Progenitor cell of endocrine pancreas (in vitro differentiated cells): Measurements from ENCODE around the gene SPCS1. TPM values are rescaled to one million over a fixed set of nuclear protein-coding genes. Genes with fewer than 3 reads are reported as not detected.

Experiments used
- DNase-seq: peaks from one replicate; pipeline ENCODE4 v3.0.0; 2021; ENCODE audit warnings: low spot score; ENCODE audit not compliant: unreplicated experiment
- H3K27ac Mint-ChIP-seq: 2 replicates; pipeline ENCODE4 v1.8.0; 2021; ENCODE audit warnings: mild to moderate bottlenecking, moderate library complexity, mixed read lengths
- H3K27me3 Mint-ChIP-seq: 2 replicates; pipeline ENCODE4 v1.8.0; 2021; ENCODE audit warnings: mixed read lengths
- H3K36me3 Mint-ChIP-seq: 2 replicates; pipeline ENCODE4 v1.8.0; 2022; ENCODE audit warnings: mixed read lengths; ENCODE audit not compliant: insufficient read depth
- H3K4me1 Mint-ChIP-seq: 2 replicates; pipeline ENCODE4 v1.8.0; 2021; ENCODE audit warnings: low read depth, mixed read lengths
- H3K4me3 Mint-ChIP-seq: 2 replicates; pipeline ENCODE4 v1.8.0; 2021; ENCODE audit warnings: low read depth, mild to moderate bottlenecking, moderate library complexity, mixed read lengths
- H3K9me3 Mint-ChIP-seq: 2 replicates; pipeline ENCODE4 v1.8.0; 2021; ENCODE audit warnings: low read depth, mixed read lengths
- total RNA-seq: library from RNA; stranded (reverse); gene quantifications from 2 replicates; pipeline ENCODE4 v1.2.1, GENCODE V29; 2021
- TF ChIP-seq, protein P1 (sequence below): fragments of 200-600 bp; sonication (generic); IDR thresholded peaks from one replicate; pipeline ENCODE4 v1.5.0; 2021; ENCODE audit warnings: antibody characterized with exemption, mild to moderate bottlenecking; ENCODE audit not compliant: unreplicated experiment

The SPCS1 gene
- total RNA-seq, 1 donor from 2014 or later, result 85.1 TPM

DNA sequence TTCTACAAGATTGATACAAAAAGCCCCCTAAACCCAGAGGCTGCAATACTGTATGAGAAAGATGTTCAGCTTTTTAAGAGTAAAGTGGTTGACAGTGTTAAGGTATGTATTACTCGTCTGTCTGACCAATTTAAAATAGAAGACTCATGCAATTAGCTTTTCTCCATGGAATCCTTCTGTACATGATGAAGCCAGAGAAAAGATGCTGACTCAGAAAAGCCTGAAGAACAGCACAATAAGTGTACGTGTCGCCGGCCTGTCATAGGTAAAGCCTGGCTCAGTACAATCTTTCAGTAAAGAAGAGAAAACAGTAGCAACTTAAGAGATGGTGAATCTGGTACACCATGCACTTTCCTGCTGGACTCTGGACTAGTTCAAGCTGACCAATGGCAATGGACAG is 48.5 kb downstream of the SPCS1 start:
- TF ChIP-seq, protein P1, sequence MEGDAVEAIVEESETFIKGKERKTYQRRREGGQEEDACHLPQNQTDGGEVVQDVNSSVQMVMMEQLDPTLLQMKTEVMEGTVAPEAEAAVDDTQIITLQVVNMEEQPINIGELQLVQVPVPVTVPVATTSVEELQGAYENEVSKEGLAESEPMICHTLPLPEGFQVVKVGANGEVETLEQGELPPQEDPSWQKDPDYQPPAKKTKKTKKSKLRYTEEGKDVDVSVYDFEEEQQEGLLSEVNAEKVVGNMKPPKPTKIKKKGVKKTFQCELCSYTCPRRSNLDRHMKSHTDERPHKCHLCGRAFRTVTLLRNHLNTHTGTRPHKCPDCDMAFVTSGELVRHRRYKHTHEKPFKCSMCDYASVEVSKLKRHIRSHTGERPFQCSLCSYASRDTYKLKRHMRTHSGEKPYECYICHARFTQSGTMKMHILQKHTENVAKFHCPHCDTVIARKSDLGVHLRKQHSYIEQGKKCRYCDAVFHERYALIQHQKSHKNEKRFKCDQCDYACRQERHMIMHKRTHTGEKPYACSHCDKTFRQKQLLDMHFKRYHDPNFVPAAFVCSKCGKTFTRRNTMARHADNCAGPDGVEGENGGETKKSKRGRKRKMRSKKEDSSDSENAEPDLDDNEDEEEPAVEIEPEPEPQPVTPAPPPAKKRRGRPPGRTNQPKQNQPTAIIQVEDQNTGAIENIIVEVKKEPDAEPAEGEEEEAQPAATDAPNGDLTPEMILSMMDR, result no peak
- DNase-seq, result no peak
- no peaks in the 10 kb centered on the region for H3K4me1 Mint-ChIP-seq
- H3K9me3 Mint-ChIP-seq, result peaks cover 3% of the 10 kb centered on the region
- H3K4me3 Mint-ChIP-seq, result no peak overlapping the region
- no peaks in the 10 kb centered on the region for H3K27me3 Mint-ChIP-seq
- H3K36me3 Mint-ChIP-seq, result peaks cover 45% of the 10 kb centered on the region
- H3K27ac Mint-ChIP-seq, result no peak overlapping the region

- Mint-ChIP-seq H3K27ac (no peak overlapping the region), H3K36me3 (peaks cover 45% of the 10 kb centered on the region), H3K4me3 (no peak overlapping the region), H3K27me3 (no peaks in the 10 kb centered on the region), H3K9me3 (peaks cover 3% of the 10 kb centered on the region), H3K4me1 (no peaks in the 10 kb centered on the region)
- TF ChIP-seq, protein P1, result no peak
- DNase-seq, result no peak
These were observed 50.2 kb downstream of the SPCS1 start for GRCh38 chr3:52756141-52756540.

Other genes with a start within 250 kb of the SPCS1 start
- gene STAB1, start 210.8 kb upstream of the SPCS1 start, total RNA-seq, result 0.27 and 0.46 TPM in 2 replicates
- gene NT5DC2, start 172.2 kb upstream of the SPCS1 start, total RNA-seq, result 269 and 271 TPM in 2 replicates
- 14.2 and 18.9 TPM in 2 replicates for gene UQCC5, start 169.5 kb upstream of the SPCS1 start, total RNA-seq
- 128 and 131 TPM in 2 replicates for gene PBRM1, start 20.2 kb upstream of the SPCS1 start, total RNA-seq
- 85.9 and 94.0 TPM in 2 replicates for gene GNL3, start 20.1 kb upstream of the SPCS1 start, total RNA-seq
- gene GLT8D1, start 315 bp upstream of the SPCS1 start, total RNA-seq, result 76.4 and 79.8 TPM in 2 replicates
- gene NEK4, start 64.8 kb downstream of the SPCS1 start, total RNA-seq, result 49.8 and 51.1 TPM in 2 replicates
- gene ITIH1, start 71.5 kb downstream of the SPCS1 start, total RNA-seq, result 11.3 and 14.1 TPM in 2 replicates
- gene ITIH3, start 88.7 kb downstream of the SPCS1 start, total RNA-seq, result 0.87 and 1.2 TPM in 2 replicates
- 2.9 and 9.7 TPM in 2 replicates for gene ITIH4, start 124.6 kb downstream of the SPCS1 start, total RNA-seq
- not detected in 2 replicates for gene MUSTN1, start 128.9 kb downstream of the SPCS1 start, total RNA-seq
- gene STIMATE, start 191.4 kb downstream of the SPCS1 start, total RNA-seq, result 17.4 and 18.4 TPM in 2 replicates